SK-N-SH treated with all-trans-retinoic acid at 6 μM for 48 hours (cell line): ENCODE results near the gene CFAP100.

ENCODE experiments used
- ATAC-seq: fragments of 200-7000 bp; cut with Tn5 transposase; 3 replicates; pipeline ENCODE4 v1.9.1; 2020; ENCODE audit warnings: mild to moderate bottlenecking, moderate library complexity
- ARNTL ChIP-seq: fragments of 450-650 bp; formaldehyde crosslinking; IDR thresholded peaks from 2 replicates; pipeline ENCODE4 v1.5.0; 2020; ENCODE audit warnings: low read depth, mild to moderate bottlenecking, moderate library complexity, borderline replicate concordance
- BACH2 ChIP-seq: fragments of 250-450 bp; sonication (Bioruptor Pico); IDR thresholded peaks from 2 replicates; pipeline ENCODE4 v1.9.0; 2021; ENCODE audit warnings: mild to moderate bottlenecking, borderline replicate concordance
- CSDC2 ChIP-seq: fragments of 250-450 bp; sonication (Bioruptor Pico); IDR thresholded peaks from 2 replicates; pipeline ENCODE4 v1.5.0; 2020; ENCODE audit warnings: mild to moderate bottlenecking, moderate library complexity
- CSRNP3 ChIP-seq: fragments of 250-450 bp; sonication (Bioruptor Pico); IDR thresholded peaks from 2 replicates; pipeline ENCODE4 v1.5.1; 2021; ENCODE audit warnings: mild to moderate bottlenecking, moderate library complexity
- ESRRG ChIP-seq: fragments of 250-450 bp; sonication (Bioruptor Pico); IDR thresholded peaks from 2 replicates; pipeline ENCODE4 v1.6.1; 2021; ENCODE audit warnings: mild to moderate bottlenecking
- GLIS3 ChIP-seq: fragments of 250-450 bp; sonication (Bioruptor Pico); IDR thresholded peaks from 2 replicates; pipeline ENCODE4 v1.5.0; 2020; ENCODE audit warnings: mild to moderate bottlenecking, moderate library complexity
- OSR1 ChIP-seq: fragments of 250-450 bp; sonication (Bioruptor Pico); IDR thresholded peaks from 2 replicates; pipeline ENCODE4 v1.8.0; 2022; ENCODE audit warnings: moderate library complexity, mild to moderate bottlenecking, inconsistent platforms
- PPARA ChIP-seq: fragments of 250-450 bp; sonication (Bioruptor Pico); IDR thresholded peaks from 2 replicates; pipeline ENCODE4 v1.5.0; 2020; ENCODE audit warnings: mild to moderate bottlenecking, borderline replicate concordance
- RARB ChIP-seq: fragments of 250-450 bp; sonication (Bioruptor Pico); IDR thresholded peaks from 2 replicates; pipeline ENCODE4 v1.8.0; 2021; ENCODE audit warnings: mild to moderate bottlenecking, moderate library complexity
- SNAI2 ChIP-seq: fragments of 250-450 bp; sonication (Bioruptor Pico); IDR thresholded peaks from 2 replicates; pipeline ENCODE4 v1.5.0; 2020; ENCODE audit warnings: mild to moderate bottlenecking, moderate library complexity
- TSHZ2 ChIP-seq: fragments of 250-450 bp; sonication (Bioruptor Pico); IDR thresholded peaks from 2 replicates; pipeline ENCODE4 v1.5.0; 2020; ENCODE audit warnings: mild to moderate bottlenecking, moderate library complexity
- ZC3H10 ChIP-seq: fragments of 250-450 bp; sonication (Bioruptor Pico); IDR thresholded peaks from 2 replicates; pipeline ENCODE4 v1.5.1; 2021; ENCODE audit warnings: mild to moderate bottlenecking, moderate library complexity
- ZFP3 ChIP-seq: fragments of 250-450 bp; sonication (Bioruptor Pico); IDR thresholded peaks from 2 replicates; pipeline ENCODE4 v1.5.0; 2020; ENCODE audit warnings: mild to moderate bottlenecking, moderate library complexity
- ZFP30 ChIP-seq: fragments of 450-650 bp; formaldehyde crosslinking; IDR thresholded peaks from 2 replicates; pipeline ENCODE4 v1.5.0; 2022; ENCODE audit warnings: mild to moderate bottlenecking, moderate library complexity
- ZNF70 ChIP-seq: fragments of 450-650 bp; formaldehyde crosslinking; IDR thresholded peaks from 2 replicates; pipeline ENCODE4 v1.5.0; 2020; ENCODE audit warnings: mild to moderate bottlenecking, moderate library complexity
- ZNF8 ChIP-seq: fragments of 450-650 bp; formaldehyde crosslinking; IDR thresholded peaks from 2 replicates; pipeline ENCODE4 v1.5.0; 2020; ENCODE audit warnings: mild to moderate bottlenecking, moderate library complexity
- TF ChIP-seq, protein P1 (sequence below): fragments of 250-450 bp; sonication (Bioruptor Pico); IDR thresholded peaks from 2 replicates; pipeline ENCODE4 v1.8.0; 2021; ENCODE audit warnings: low read depth, mild to moderate bottlenecking, moderate library complexity, borderline replicate concordance
- TF ChIP-seq, protein P2 (sequence below): fragments of 250-450 bp; sonication (Bioruptor Pico); IDR thresholded peaks from 2 replicates; pipeline ENCODE4 v1.5.1; 2020; ENCODE audit warnings: low read depth, mild to moderate bottlenecking, moderate library complexity

The CFAP100 gene

GRCh38 chr3:126345641-126346460 is 48.9 kb upstream of the CFAP100 start:
- ATAC-seq, result no peak
- TF ChIP-seq BACH2 (CRISPR knock-in tag) (no peak), TSHZ2 (CRISPR knock-in tag) (no peak), ARNTL (CRISPR knock-in tag) (no peak), ZNF8 (CRISPR knock-in tag) (no peak), PPARA (no peak), ZFP30 (no peak), OSR1 (no peak), ESRRG (CRISPR knock-in tag) (no peak)

- no peak for TF ChIP-seq TSHZ2 (CRISPR knock-in tag)
- TF ChIP-seq, protein P1, sequence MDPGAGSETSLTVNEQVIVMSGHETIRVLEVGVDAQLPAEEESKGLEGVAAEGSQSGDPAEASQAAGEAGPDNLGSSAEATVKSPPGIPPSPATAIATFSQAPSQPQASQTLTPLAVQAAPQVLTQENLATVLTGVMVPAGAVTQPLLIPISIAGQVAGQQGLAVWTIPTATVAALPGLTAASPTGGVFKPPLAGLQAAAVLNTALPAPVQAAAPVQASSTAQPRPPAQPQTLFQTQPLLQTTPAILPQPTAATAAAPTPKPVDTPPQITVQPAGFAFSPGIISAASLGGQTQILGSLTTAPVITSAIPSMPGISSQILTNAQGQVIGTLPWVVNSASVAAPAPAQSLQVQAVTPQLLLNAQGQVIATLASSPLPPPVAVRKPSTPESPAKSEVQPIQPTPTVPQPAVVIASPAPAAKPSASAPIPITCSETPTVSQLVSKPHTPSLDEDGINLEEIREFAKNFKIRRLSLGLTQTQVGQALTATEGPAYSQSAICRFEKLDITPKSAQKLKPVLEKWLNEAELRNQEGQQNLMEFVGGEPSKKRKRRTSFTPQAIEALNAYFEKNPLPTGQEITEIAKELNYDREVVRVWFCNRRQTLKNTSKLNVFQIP (CRISPR knock-in tag), result no peak
- no peak for TF ChIP-seq ZFP3 (CRISPR knock-in tag)
- no peak for TF ChIP-seq CSRNP3 (CRISPR knock-in tag)
- no peak for TF ChIP-seq ZFP30
- no peak for TF ChIP-seq PPARA
- no peak for TF ChIP-seq ARNTL (CRISPR knock-in tag)
- TF ChIP-seq ZC3H10, result no peak
- TF ChIP-seq ZNF70 (CRISPR knock-in tag), result no peak
- TF ChIP-seq ESRRG (CRISPR knock-in tag), result no peak
- TF ChIP-seq GLIS3, result no peak
- no peak for TF ChIP-seq BACH2 (CRISPR knock-in tag)
- no peak for TF ChIP-seq CSDC2 (CRISPR knock-in tag)
- TF ChIP-seq RARB (CRISPR knock-in tag), result no peak
- TF ChIP-seq, protein P2, sequence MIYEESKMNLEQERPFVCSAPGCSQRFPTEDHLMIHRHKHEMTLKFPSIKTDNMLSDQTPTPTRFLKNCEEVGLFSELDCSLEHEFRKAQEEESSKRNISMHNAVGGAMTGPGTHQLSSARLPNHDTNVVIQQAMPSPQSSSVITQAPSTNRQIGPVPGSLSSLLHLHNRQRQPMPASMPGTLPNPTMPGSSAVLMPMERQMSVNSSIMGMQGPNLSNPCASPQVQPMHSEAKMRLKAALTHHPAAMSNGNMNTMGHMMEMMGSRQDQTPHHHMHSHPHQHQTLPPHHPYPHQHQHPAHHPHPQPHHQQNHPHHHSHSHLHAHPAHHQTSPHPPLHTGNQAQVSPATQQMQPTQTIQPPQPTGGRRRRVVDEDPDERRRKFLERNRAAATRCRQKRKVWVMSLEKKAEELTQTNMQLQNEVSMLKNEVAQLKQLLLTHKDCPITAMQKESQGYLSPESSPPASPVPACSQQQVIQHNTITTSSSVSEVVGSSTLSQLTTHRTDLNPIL, result no peak
- no peak for TF ChIP-seq SNAI2 (CRISPR knock-in tag)
- no peak for ATAC-seq
Measured at GRCh38 chr3:126346466-126346865, 48.2 kb upstream of the CFAP100 start.

DNA sequence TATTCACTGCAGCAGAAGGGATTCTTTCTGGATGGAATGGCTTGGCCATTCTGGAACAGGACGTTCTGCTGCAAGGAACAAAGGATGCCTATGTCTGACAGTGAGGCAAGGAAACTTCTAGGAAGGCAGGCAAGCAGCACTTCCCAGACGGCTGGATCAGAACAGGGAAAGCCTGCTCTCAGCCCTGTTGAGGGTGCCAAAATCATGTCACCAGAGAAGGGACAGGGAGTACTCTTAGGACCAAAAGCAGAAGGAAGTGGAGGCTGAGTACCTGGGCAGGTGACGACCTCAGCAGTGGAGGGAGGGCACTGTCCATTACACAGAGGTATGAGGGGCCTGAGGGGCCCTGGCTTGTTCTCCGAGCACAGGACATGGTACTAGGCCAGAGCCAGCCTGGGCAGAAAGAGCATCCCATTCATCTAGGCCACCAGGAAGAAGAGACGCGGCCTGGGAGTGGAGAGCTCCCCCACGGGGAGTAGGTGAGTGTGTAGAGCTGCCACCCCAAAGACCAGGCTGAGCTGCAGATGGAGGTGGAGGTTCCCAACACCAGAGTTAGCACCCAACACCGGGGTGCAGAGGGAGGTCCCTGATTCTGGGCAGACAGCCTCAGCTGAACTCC is 47.1 kb upstream of the CFAP100 start:
- no peak for ATAC-seq
- TF ChIP-seq ARNTL (CRISPR knock-in tag), result no peak
- TF ChIP-seq, protein P1 (CRISPR knock-in tag), result no peak
- no peak for TF ChIP-seq ZC3H10
- TF ChIP-seq RARB (CRISPR knock-in tag), result no peak
- TF ChIP-seq TSHZ2 (CRISPR knock-in tag), result no peak
- TF ChIP-seq SNAI2 (CRISPR knock-in tag), result no peak
- no peak for TF ChIP-seq PPARA
- TF ChIP-seq ZNF70 (CRISPR knock-in tag), result no peak
- no peak for TF ChIP-seq GLIS3
- TF ChIP-seq, protein P2, result no peak
- no peak for TF ChIP-seq BACH2 (CRISPR knock-in tag)
